Uterus (tissue), 4 donors: Measurements from ENCODE around the gene FMNL3. TPM values are rescaled to one million over a fixed set of nuclear protein-coding genes. Genes with fewer than 3 reads are reported as not detected.

Experiments
- DNase-seq, 2 donors: peaks; one replicate each; pipeline ENCODE4 v3.0.0-alpha.2; 2019 to 2020
- H3K27ac ChIP-seq, 2 donors: fragments of 200-600 bp; sonication (generic); 1 replicate in 1 of 2; 2 replicates in 1 of 2; pipeline ENCODE4 v1.5.1; 2016 to 2018
- H3K27me3 ChIP-seq, 2 donors: fragments of 200-600 bp; sonication (generic); one replicate each; pipeline ENCODE4 v1.5.1; 2018 to 2019; ENCODE audit warnings: control low read depth in 1 of 2
- H3K36me3 ChIP-seq, 2 donors: fragments of 200-600 bp; sonication (generic); one replicate each; pipeline ENCODE4 v1.5.1; 2019; ENCODE audit warnings: control low read depth in 1 of 2
- H3K4me1 ChIP-seq, 2 donors: fragments of 200-600 bp; sonication (generic); one replicate each; pipeline ENCODE4 v1.5.1; 2018 to 2019; ENCODE audit warnings: control low read depth in 1 of 2
- H3K4me3 ChIP-seq, 2 donors: fragments of 200-600 bp; sonication (generic); 1 replicate in 1 of 2; 2 replicates in 1 of 2; pipeline ENCODE4 v1.5.1; 2018 to 2019; ENCODE audit warnings: mild to moderate bottlenecking in 1 of 2
- H3K9me3 ChIP-seq, 2 donors: fragments of 200-600 bp; sonication (generic); one replicate each; pipeline ENCODE4 v1.5.1; 2019; ENCODE audit warnings: control low read depth in 1 of 2
- CTCF ChIP-seq, 4 experiments: fragments of 200-600 bp in 2 of 4; fragments of 450-650 bp in 2 of 4; sonication (generic) in 2 of 4; IDR thresholded peaks; one replicate each; pipeline ENCODE4 v1.5.1; 2016 to 2019; ENCODE audit warnings: antibody characterized with exemption in 4 of 4, mild to moderate bottlenecking in 2 of 4, moderate library complexity in 1 of 4
- POLR2A ChIP-seq, 2 donors: fragments of 450-650 bp; IDR thresholded peaks; one replicate each; pipeline ENCODE4 v1.6.1; 2016; ENCODE audit warnings: antibody characterized with exemption in 2 of 2, mild to moderate bottlenecking in 1 of 2, moderate library complexity in 1 of 2
- intact Hi-C: fragments of 100-400 bp; cut with DNase I; formaldehyde crosslinking; loops from one replicate; pipeline ENCODE4 v1.15.1; 2023; ENCODE audit warnings: low total_unique reads
- total RNA-seq, 4 donors: library from RNA; depleted of rRNA in 3 of 4; stranded (reverse); fragments of >200 nt in 3 of 4; gene quantifications; one replicate each; pipeline versions ENCODE4 v1.1.0 to v1.2.4, GENCODE V29; 2014 to 2023
- donor health status: DM: yes; HTN: yes; CAD: no.

The FMNL3 gene
- total RNA-seq, 4 donors from 2014 or later, result 3.3 to 45.7 (median 20.4) TPM

- TF ChIP-seq POLR2A (IDR thresholded peaks at IDR 0.05) (no peak), CTCF (IDR thresholded peaks at IDR 0.05) (no peak)
- DNase-seq, result no peak
- Histone ChIP-seq H3K27ac (no peak overlapping the region), H3K4me1 (no peaks in the 10 kb centered on the region), H3K9me3 (no peaks in the 10 kb centered on the region), H3K36me3 (no peaks in the 10 kb centered on the region), H3K4me3 (no peak overlapping the region), H3K27me3 (no peaks in the 10 kb centered on the region)
- intact Hi-C loops, result no loop called here
These were observed 55.4 kb downstream of the FMNL3 start for GRCh38 chr12:49651855-49652254.

- intact Hi-C loops, result no loop called here
- no peaks in the 10 kb centered on the region for H3K27me3 ChIP-seq
- H3K36me3 ChIP-seq, result no peaks in the 10 kb centered on the region
- TF ChIP-seq CTCF (IDR thresholded peaks at IDR 0.05) (no peak), POLR2A (IDR thresholded peaks at IDR 0.05) (no peak)
- H3K9me3 ChIP-seq, result no peaks in the 10 kb centered on the region
- DNase-seq, result no peak
- H3K4me3 ChIP-seq, result no peak overlapping the region
- H3K4me1 ChIP-seq, result no peaks in the 10 kb centered on the region
- H3K27ac ChIP-seq, result no peak overlapping the region
These were observed 57.3 kb downstream of the FMNL3 start for GRCh38 chr12:49649892-49650291.

GRCh38 chr12:49649445-49649844 is 57.8 kb downstream of the FMNL3 start:
- H3K27ac ChIP-seq, result peak overlapping the region; percentile 12 to 22
- H3K4me3 ChIP-seq, result no peak overlapping the region
- H3K27me3 ChIP-seq, result no peaks in the 10 kb centered on the region
- no peaks in the 10 kb centered on the region for H3K9me3 ChIP-seq
- no peak for DNase-seq
- intact Hi-C loops, result no loop called here
- H3K36me3 ChIP-seq, result no peaks in the 10 kb centered on the region
- H3K4me1 ChIP-seq, result no peaks in the 10 kb centered on the region
- TF ChIP-seq CTCF (IDR thresholded peaks at IDR 0.05), result no peak
- no peak for TF ChIP-seq POLR2A (IDR thresholded peaks at IDR 0.05)

GRCh38 chr12:49648712-49649003 is 58.5 kb downstream of the FMNL3 start:
- no peaks in the 10 kb centered on the region for H3K36me3 ChIP-seq
- intact Hi-C loops, result no loop called here

More at GRCh38 chr12:49648712-49649003, 58.5 kb downstream of the FMNL3 start:
- peak overlapping the region; percentile 12 to 51 for H3K27ac ChIP-seq
- H3K27me3 ChIP-seq, result no peaks in the 10 kb centered on the region
- no peaks in the 10 kb centered on the region for H3K9me3 ChIP-seq
- no peak for DNase-seq
- TF ChIP-seq CTCF (IDR thresholded peaks at IDR 0.05) (no peak), POLR2A (IDR thresholded peaks at IDR 0.05) (no peak)
- H3K4me3 ChIP-seq, result no peak overlapping the region
- H3K4me1 ChIP-seq, result no peaks in the 10 kb centered on the region
